Superior temporal gyrus (tissue), 1 donor: ENCODE measurements around the gene AOPEP.
"Not testable (repeated sequence)": the region's sequence is repeated elsewhere in the genome, so short reads cannot be mapped to it uniquely, and the experiment has no call there.

Source experiments
- DNase-seq: peaks from one replicate; pipeline ENCODE4 v3.0.0-alpha.2; 2016; ENCODE audit errors: extremely low spot score

The AOPEP gene

DNA sequence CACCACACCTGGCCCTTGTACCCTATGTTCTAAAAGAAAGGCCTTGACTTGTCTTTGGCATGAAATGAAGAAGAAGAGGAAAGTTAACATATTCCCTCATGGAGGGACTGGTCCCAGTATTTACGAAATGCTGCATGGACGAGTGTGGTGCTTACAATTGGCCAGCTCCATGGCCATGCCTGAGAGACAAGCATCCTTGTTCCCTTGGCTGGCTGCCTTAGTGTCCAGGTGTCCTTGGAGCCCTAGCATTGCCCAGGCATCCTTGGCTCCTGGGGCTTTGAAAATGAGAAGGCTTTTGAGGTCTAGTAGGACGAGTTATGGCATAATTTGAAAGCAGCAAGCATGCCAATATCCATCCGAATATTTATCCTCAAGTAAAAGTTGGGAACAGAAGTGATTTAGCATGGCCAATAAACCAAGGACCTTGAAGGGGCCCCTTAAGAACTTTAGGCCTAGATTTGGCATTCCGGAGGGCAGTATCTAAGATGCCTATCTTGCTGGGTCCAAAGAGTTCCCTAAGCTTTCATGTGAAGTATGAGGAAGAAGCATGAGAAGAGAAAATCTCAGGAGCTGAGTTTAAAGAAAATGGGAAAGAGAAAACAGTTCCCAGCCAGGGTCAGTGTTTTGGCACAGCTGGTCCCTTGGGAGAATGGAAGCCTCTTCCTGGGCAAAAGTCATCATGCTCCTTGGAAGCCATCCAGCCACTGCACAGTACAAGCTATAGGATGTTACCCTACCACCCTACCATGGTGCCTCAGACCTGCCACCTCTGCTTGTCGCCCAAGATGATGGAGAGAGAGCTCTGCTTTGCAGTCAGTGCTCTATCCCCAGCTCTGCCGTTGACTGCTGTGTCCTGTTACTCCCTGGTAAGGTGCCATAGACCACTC is 91.0 kb downstream of the AOPEP start:
- no peak for DNase-seq

DNA sequence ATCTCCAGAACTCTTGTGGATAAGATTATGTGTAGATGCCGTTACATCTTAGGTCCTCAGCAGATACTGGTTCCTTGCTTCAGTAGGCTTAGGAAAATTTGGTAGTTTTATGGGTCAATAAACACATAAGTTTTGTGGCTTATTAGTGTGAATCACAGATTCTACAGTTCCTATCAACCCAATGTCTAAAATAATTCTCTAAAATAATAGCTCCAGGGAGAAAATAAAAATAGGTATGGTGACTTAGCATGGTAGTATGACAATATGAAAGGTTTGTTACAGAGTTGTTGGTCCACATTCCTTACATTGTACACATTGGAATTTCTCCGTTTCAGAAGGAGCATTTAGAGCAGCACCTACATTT is 91.7 kb downstream of the AOPEP start:
- no peak for DNase-seq

DNA sequence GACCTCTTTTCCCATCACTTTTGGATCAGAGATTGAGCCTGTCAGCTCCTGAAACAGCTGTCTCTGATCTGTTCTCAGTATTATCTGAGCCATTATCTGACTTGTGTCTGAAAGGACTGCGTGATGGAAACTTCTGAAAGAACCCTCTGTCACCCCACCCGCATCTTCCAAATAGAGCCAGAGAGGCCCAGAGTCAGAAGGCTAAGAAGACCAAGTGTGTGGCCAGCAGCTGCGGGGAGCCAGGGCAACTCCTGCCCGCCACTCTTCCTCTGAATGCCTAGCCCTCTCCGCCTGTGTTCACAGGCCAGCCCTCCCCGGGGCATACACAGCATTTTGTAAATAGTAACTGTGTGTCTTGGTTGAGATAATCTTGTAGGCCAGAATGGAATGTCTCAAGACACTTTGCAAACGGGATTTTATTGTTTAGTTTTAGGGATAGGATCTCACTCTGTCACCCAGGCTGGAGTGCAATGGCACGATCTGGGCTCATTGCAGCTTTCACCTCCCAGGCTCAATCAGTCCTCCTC is 92.7 kb downstream of the AOPEP start:
- DNase-seq: no peak

DNA sequence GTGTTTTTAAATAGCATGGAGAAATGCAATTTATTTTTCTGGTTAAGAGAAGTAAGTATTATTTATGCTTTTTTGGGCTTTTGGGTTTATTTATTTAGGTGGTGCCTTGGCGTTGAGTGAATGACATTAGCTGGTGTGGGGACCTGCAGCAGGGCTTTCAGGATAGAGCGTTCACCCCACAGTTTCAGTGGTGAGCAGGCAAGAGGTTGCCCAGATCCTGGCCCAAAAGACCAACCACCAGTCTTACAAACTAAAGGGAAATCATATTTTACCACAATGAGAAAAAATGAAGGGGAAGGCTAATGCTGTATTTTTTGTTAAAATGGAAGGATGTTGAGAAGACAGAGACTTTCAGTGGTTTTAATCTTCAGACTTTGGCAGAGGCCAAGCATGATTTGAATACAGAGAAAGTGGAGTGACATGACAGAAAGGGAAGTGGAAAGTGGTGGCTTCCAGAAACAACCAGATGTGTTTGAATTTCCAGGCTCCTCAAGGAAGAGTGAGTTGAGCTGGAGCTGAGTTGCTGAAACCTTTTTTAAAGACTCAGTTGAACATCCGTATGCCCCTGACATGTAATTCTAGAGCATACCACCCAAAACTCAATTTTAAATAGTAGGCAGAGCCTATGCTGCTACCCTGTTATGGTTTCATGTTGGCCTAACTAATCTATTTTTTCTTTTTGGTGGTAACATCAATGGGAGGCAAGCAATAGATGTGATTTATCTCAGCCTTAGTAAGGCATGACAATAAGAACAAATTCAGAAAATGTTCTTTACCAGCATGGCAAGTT is 94.8 kb downstream of the AOPEP start:
- DNase-seq: no peak

DNA sequence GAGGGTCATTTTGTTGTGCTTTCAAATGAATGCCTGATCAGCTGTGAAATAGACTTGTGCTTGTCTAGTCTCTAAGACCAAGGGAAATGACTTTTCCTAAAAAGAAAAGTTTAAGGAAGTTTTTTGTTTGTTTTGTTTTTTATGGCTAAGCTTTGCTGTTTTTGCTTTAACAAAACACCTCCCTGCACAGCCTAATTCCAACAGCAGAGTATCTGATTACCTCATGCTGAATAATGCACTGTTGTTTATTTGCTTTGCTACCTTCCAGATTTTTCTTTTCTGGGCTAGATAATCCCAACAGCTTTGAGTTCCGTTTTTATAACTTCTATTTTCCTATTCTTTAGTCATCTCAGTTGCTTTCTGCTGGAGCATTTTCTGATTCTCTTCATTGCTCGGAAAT is 95.8 kb downstream of the AOPEP start:
- peak; percentile 41 for DNase-seq

DNA sequence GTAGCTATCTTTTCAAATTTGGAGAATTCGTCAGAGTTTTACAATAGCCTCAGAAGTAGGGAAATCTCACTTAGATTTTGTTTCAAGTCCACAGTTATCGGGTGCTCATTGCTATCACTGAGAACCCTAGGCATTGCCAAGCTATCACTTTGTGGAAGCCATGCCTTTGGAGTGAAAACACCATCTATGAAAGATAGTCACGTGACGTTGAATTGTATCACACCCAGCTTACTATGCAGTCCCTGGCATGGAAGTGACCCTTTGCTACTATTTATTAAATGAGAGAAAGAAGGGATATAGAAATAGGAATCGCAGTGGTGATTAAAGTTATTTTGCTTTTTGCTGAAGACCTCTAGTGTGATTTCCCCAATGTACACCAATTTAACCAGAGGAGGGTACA is 97.2 kb downstream of the AOPEP start:
- no peak for DNase-seq

DNA sequence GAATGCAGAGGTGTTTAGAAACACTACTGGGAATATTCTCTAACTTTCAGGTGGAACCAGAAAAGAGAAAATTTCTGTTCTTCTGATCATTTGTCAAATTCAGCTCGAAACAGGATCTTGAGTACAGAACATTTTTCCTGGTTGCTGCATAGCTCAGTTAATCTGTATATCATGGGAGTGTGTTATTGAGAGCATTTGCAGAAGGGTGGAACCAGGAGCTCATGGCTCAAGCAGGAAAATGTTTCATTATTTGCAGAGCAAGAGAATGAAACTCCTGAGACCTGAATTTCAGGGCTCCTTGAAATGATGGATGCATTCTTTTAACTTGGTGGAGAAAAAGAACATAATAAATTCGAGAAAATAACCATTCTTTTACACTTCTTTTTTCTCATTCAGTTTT is 97.9 kb downstream of the AOPEP start:
- DNase-seq: no peak

DNA sequence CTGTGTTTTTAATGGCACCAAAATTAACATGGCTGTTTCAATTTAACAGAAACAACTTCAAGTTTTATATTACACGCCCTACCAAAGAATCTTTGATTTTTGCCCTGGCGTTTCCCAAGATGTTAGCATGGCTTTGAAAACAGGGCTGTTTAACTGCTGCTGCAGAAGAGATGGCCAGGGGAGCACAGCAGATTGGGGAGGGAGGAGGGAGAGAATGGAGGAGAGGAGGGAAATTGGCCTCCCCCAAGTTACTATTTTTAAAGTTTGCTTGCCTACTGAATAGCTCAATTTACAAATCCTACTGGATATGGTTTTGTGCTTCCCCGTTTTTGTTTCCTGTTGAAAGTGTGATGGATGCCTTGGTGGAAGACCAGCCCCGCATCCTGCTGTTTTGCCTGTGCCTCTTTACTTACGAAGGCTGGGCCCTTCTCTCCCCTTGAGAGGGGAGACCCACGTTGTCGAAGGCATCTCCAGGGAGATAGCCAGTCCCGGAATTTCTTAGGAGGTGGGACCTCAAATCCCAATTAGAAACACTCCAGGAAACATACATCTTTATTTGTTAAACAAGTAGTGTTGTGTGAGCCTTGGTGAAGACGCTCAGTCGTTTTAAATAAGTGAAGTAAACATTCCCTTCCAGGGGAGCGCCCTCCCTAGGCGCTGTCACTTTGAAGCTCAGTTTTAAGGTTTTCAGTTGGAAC is 98.6 kb downstream of the AOPEP start:
- peak; percentile 46 for DNase-seq

DNA sequence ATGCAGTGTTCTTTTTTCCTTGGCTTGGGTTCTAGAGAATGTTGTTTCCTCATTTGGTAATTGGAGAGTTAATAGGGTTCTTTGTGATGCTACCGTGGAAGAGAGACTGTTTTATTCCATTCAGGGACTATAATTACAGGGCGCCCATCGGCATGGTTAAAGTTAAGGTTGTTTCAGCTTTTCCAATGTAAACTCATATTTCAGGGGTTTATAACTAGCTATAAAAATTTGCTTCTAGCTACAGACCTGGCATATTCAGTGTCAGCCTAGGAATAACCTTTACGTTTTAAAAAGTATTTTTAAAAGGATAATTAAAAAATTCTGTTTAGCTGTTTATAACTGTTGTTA is 99.1 kb downstream of the AOPEP start:
- no peak for DNase-seq

DNA sequence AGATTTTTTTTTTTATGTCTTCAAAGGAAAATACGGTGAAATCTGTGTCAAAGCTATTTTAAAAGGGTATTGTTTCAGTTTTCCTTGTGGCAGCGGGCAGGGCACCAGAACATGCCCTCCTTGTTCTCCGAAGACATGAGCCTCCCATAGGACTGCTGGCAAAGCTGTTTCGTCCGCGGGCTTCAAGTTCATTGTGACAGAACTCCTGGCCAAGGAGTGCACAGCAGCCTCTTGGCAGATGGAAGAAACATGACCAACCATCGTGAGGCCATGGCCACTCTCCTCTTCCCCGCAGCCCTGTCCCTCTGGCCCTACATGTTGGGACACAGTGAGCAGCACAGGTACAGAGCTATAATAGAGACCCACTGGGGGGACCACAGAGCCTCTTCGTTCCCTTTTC is 99.5 kb downstream of the AOPEP start:
- DNase-seq: peak; percentile 39

DNA sequence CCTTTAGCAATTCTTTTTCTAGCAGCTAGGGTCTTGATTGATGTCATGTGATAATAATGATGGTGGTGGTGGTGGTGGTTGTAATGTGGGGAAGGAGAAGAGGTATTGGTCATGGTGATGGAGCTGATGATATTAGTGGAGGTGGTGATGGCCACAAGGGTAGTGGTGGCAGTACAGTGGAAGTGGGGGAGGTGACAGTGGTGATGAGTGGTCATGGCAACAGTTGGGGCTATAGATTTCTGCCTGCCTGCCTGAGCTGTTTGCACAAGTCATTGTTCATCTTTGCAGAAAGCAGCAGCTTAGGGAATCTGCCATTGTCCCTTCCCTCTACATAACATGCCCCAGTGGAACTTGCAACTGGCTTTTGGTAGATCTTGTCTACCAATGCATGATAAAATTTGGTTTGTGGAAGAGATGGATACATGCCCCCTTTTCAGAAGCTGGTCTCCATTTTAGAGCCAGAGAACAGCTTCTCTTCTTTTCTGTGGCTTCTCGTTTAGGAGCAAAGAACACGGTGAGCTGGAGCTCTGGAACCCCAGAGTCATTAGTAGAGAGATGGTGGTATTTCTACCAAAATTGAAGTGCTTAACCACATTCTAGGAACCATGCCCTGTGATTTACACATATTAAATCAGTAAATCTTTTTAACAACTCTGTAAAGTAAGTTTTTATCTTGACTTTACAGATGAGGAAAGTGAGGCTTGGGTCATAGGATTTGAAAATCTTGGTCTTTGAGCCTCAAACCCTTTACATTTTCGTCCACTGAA is 100.3 kb downstream of the AOPEP start:
- no peak for DNase-seq

DNA sequence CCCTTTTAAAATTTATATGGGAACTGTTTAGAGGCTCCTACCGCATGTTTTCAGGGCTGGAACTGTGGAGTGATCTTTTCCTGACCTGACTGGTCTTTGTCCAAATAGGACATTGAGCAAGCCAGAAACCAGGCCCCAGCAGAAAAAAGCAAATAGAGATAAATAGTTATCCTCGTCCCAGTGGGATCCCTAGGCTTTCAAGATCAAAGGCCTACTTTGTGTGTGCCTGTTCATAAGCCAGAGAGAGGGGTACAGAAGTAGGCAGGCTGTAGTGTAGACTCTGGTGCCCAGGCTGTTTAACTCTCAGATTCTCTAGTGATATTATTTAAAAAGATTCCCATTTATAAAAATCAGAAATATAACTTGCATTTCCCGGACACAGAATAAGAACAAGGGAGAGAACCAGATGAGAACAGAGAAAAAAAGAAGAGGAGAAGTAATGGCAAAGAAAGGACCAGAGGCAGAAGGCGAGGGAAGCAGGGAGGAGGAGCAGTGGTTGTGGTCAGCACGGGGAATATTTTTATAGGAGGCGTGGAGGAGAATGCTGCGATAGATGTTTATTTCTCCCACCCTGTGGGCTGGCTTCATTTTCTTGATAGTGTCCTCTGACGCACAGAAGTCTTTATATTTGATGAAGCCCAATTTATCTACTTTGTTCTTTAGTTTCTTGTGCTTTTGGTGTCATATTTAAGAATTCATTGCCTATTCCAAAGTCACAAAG is 101.2 kb downstream of the AOPEP start:
- peak; percentile 22 for DNase-seq

DNA sequence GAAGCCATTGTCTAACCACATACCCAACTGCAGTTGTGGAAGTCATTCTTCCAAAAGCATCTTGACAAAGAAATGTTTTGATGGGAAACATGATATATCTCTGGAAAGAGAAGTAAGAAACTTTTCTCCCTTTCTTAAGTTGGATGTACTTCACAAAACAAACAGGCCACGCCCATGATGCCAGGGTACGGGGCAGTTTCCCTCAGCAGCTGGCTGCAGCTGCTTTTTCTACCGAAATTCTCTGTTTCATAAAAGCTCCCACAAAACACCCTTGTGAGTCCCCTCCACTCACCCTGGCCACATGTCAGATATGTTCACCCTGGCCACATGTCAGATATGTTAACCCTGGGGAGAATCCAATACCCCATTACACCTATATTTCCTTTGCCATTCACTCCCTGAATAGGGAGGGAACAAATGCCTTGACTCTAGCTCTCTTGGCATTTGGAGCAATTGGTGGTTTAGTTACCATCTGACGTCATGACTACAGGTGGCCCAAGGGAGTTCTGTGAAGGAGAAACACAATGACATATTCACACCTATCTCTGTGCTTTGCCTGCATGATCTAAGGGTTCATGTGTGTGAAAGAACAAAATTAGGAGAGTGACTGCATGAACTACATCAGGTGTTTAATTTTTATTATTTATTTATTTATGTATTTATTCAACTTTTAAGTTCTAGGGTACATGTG is 103.0 kb downstream of the AOPEP start:
- DNase-seq: no peak

DNA sequence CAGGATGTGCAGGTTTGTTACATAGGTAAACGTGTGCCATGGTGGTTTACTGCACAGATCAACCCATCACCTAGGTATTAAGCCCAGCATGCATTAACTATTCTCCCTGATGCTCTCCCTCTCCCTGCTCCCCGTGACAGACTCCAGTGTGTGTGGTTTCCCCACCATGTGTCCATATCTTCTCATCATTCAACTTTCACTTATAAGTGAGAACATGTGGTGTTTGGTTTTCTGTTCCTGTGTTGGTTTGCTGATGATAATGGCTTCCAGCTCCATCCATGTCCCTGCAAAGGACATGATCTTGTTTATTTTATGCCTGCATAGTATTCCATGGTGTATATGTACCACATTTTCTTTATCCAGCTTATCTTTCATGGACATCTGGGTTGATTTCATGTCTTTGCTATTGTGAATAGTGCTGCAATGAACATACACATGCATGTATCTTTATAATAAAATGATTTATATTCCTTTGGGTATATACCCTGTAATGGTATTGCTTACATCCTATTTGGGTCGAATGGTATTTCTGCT is 103.6 kb downstream of the AOPEP start:
- DNase-seq: not testable (repeated sequence)

DNA sequence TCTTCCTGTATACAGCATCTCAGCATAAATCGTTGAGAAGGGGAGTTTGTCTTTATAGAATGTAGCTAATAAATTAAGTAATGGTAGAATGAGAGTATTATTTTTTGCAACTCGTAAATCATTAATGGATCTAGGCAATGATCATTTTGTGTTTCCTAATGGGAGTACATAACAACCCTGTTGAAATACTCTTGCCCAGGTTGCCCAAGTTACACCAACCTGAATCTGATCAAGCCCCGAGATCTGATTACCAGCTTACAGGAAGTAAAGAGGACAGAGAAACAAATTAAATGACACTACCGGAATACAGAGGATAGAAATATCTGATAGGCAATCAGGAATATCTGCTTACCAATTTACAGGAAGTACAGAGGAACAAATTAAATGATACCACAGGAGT is 107.3 kb downstream of the AOPEP start:
- no peak for DNase-seq

DNA sequence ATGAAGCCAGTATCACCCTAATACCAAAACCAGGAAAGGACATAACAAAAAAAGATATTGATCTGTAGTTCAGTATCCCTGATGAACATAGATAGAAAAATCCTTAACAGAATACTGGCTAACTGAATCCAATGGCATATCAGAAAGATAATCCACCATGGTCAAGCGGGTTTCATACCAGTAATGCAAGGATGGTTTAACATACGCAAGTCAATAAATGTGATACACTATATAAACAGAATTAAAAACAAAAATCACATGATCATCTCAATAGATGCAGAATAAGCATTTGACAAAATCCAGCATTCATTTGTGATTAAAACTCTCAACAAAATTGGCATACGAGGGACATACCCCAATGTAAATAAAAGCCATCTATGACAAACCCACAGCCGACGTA is 110.9 kb downstream of the AOPEP start:
- no peak for DNase-seq

DNA sequence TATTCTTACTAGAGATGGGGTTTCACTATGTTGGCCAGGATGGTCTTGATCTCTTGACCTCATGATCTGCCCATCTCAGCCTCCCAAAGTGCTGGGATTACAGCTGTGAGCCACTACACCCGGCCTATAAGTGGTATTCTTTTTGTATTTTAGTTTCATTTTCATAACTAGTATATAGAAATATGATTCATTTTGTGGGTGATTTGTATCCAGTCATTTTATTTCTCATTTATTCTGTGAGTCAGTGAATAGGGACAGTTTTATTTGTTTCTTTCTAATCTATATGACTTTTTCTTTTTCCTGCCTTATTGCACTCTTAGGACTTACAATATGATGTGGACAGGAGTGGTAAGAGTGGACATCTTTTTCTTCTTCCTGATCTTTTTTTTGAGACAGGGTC is 112.9 kb downstream of the AOPEP start:
- DNase-seq: no peak

DNA sequence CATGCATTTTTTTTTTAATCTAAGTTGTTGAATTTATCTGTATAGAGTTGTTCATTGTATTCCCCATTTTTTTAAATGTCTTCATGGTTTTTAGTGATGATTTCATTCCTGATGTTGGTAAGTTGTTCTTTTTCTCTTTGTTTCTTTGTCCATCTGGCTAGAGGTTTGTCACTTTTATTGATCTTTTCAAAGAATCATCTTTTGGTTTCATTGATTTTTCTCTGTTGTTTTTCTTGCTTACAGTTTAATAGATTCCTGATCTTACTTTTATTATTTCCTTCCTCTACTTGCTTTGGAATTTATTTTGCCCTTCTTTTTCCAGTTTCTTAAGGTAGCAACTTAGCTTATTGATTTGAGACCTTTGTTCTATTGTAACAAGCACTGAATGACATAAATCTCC is 114.2 kb downstream of the AOPEP start:
- no peak for DNase-seq

DNA sequence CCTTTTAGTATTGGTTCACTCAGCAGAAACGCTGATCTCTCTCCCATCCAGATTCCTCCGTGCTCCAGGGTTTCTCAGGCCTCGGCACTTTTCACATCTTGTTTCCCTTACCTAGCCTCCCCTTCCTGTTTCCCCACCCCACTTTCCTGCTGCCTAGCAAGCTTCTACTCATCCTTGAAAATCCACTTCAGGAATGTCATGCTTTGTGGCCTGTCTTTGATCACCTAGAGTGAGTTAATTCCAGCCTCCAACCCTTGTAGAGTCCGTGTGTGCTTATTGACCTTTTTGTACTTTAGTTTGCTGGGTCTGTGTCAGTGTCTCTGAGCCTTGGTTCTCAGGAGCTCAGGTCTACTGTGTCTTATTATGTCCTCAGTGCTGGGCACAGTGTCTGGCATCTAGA is 116.6 kb downstream of the AOPEP start:
- no peak for DNase-seq

DNA sequence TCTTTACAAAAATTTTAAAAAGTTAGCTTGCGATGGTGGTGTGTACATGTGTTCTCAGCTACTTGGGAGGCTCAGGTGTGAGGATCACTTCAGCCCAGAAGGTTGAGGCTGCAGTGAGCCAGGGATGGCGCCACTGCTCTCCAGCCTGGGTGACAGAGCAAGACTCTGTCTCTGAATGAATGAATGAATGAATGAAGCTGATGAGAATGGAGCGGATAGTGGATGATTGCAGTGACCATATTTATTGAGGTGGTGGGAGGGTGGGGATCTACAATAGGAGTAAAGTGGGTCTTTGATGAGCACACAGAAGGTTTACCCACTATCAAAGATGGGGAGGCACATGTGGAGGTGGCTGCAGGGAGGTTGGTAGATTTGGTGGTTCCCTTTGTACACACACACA is 120.2 kb downstream of the AOPEP start:
- DNase-seq: no peak
